IPS-11a (cell line): ENCODE data around the gene BAIAP3.

Experiments used
- H3K4me3 ChIP-seq: one replicate; pipeline ENCODE4 v1.5.1; 2013; ENCODE audit warnings: low read depth, low read length, control low read depth

The BAIAP3 gene

GRCh38 chr16:1381612-1382406 lies 48.4 kb downstream of the BAIAP3 start:
- H3K4me3 ChIP-seq = no peak overlapping the region

GRCh38 chr16:1383556-1383955 lies 50.1 kb downstream of the BAIAP3 start:
- no peak overlapping the region for H3K4me3 ChIP-seq

- H3K4me3 ChIP-seq = no peak overlapping the region
These were observed 51.8 kb downstream of the BAIAP3 start for GRCh38 chr16:1385232-1385631.

GRCh38 chr16:1387331-1387730 lies 53.9 kb downstream of the BAIAP3 start:
- H3K4me3 ChIP-seq = no peak overlapping the region

GRCh38 chr16:1389762-1390161 lies 56.3 kb downstream of the BAIAP3 start:
- H3K4me3 ChIP-seq = no peak overlapping the region

GRCh38 chr16:1390239-1390779 lies 56.9 kb downstream of the BAIAP3 start:
- no peak overlapping the region for H3K4me3 ChIP-seq

GRCh38 chr16:1392826-1393225 lies 59.4 kb downstream of the BAIAP3 start:
- H3K4me3 ChIP-seq = no peak overlapping the region

- H3K4me3 ChIP-seq = no peak overlapping the region
These were observed 60.2 kb downstream of the BAIAP3 start for GRCh38 chr16:1393613-1394176.

GRCh38 chr16:1394367-1394951 lies 61.0 kb downstream of the BAIAP3 start:
- no peak overlapping the region for H3K4me3 ChIP-seq

GRCh38 chr16:1395444-1396031 lies 62.1 kb downstream of the BAIAP3 start:
- H3K4me3 ChIP-seq = no peak overlapping the region

- H3K4me3 ChIP-seq = no peak overlapping the region
These were observed 64.3 kb downstream of the BAIAP3 start for GRCh38 chr16:1397779-1398178.

GRCh38 chr16:1398351-1398750 lies 64.9 kb downstream of the BAIAP3 start:
- no peak overlapping the region for H3K4me3 ChIP-seq
